Measurements from ENCODE around the gene FNTB.

- no peak for TF ChIP-seq EP300 (IDR thresholded peaks at IDR 0.05; ENCODE audit: borderline replicate concordance)
- TF ChIP-seq REST (IDR thresholded peaks at IDR 0.05; ENCODE audit: low read depth): no peak
Observed at GRCh38 chr14:65044596-65044959, 57.9 kb downstream of the FNTB start.
